Frontal cortex (tissue), 4 donors: Measurements from ENCODE around the gene TCEAL8. TPM values are rescaled to one million over a fixed set of nuclear protein-coding genes. Genes with fewer than 3 reads are reported as not detected.
"Not testable (repeated sequence)": the region's sequence is repeated elsewhere in the genome, so short reads cannot be mapped to it uniquely, and the experiment has no call there.

Experiments used
- DNase-seq, 2 donors: peaks; one replicate each; pipeline ENCODE4 v3.0.0; 2012; ENCODE audit warnings: low spot score in 2 of 2
- FAIRE-seq: peaks from 2 replicates; lab custom pipeline; 2012; peaks lifted over from hg19 to GRCh38; lab: Jason Lieb, UNC
- total RNA-seq: library from RNA; depleted of rRNA; stranded (reverse); fragments of >200 nt; gene quantifications from one replicate; pipeline ENCODE4 v1.2.3, GENCODE V29; 2014
- donor health status: control.
- donor health status: control.
- donor health status: control.

The TCEAL8 gene, protein sequence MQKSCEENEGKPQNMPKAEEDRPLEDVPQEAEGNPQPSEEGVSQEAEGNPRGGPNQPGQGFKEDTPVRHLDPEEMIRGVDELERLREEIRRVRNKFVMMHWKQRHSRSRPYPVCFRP
- total RNA-seq, result 106 TPM

DNA sequence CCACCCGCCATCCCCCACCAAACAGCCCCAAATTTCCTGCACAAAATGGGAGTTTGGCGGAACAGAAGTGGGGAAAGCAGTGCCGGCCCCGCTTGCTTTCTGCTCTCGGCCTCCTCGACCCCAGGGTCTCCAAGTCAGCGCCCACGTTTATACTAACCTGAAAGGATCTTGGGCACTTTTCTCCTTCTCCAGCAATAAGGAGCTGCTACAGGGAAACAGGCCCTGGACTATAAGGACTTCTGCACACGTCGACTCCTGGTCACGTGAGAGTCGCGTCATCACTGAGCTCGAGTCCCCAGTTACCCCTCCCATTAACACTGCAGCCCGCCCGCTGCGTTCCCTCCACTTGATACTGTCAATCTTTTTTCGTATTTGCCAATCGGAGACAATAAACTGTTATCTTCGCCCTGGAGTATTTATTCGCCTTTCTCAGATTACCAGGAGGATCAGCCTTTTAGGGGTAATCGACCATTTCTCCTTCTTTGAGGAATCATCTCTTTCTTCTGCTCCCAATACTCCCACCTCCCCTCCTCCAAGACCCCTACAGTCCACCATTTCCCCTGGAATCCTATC, at the start of gene TCEAL8:
TCEAL8 (minus strand) TSS at position 235 of the 573 bp plus-strand sequence. CDS start 1,176 bp downstream, outside the sequence.
- FAIRE-seq (no peak), DNase-seq (peak; percentile 52 to 58)

DNA sequence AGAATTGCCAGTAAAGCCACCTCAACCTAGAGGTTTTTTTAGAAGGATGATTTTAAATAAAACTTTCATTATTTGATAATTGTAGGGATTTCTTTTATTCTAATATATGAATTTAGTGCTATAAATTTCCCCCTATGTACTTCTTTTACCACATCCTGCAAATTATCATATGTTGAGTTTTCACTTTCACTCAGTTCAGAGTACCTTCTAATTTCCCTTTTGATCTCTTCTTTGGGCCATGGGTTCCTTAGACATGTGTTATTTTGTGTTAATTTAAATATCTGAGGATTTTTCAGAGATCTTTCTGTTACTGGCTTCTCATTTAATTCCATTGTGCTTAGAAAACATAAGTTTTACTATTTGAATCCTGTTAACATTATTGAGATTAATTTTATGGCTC, 49.8 kb upstream of the TCEAL8 start:
- FAIRE-seq, result no peak
- no peak for DNase-seq

DNA sequence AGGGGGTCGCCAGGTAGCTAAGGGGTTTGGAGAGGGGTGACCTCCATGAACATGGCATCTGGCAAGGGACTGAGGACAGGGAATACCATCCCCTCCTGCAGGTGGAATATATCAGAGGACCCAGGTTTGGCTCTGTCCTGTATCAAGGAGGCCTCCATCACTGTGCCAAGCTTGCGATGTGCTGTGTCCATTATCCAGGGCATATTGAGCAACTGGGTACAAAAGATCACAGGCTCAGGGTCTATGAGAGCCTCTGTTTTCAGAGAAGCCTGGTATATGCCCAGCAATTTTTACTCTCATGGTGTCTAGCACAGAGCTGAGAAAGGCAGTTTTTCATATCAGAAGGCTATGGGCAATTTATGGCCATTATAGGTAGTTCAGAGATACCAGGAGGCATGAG, 38.2 kb upstream of the TCEAL8 start:
- DNase-seq (no peak), FAIRE-seq (no peak)

DNA sequence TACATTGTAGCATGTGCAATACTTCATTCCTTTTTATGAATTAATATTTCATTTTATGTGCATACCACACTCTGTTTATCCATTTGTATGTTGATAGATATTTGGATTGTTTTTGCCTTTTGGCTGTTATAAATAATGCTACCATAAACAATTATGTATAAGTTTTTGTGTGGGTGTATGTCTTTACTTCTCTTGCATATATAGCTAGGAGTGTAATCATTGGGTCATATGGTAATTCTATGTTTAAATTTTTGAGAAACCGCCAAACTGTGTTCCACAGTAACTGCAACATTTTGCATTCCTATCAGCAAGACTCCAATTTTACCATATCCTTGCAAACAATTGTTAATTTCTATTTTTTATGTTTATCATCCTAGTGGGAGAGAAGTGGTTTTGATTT, 24.7 kb upstream of the TCEAL8 start:
- no peak for FAIRE-seq
- DNase-seq, result no peak

DNA sequence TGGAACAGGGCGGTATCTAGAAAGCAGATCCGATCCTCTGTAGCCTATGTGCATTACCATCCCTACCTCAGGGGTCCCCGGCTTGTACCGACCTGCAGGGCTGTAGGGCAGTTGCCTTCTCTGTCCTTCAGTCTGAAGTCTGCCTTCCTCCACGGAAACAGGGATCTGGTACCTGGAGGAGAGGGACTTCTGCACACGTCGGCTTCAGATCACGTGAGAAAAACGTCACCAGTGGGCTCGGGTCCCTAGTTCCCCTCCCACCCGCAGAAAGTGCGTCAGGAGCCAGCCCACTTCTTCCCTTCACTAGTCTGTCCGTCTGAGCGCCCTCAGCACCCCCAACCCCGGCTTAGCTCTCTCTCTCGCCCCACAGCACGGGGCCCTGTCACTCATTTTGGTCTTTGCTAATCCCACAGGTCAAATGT, 21.6 kb upstream of the TCEAL8 start, which contains the start of gene TCEAL5:
TCEAL5 (minus strand) TSS at position 170 of the 422 bp plus-strand sequence. CDS start 2,187 bp downstream, outside the sequence.
- peak; percentile 12 to 41 for DNase-seq
- FAIRE-seq, result no peak

DNA sequence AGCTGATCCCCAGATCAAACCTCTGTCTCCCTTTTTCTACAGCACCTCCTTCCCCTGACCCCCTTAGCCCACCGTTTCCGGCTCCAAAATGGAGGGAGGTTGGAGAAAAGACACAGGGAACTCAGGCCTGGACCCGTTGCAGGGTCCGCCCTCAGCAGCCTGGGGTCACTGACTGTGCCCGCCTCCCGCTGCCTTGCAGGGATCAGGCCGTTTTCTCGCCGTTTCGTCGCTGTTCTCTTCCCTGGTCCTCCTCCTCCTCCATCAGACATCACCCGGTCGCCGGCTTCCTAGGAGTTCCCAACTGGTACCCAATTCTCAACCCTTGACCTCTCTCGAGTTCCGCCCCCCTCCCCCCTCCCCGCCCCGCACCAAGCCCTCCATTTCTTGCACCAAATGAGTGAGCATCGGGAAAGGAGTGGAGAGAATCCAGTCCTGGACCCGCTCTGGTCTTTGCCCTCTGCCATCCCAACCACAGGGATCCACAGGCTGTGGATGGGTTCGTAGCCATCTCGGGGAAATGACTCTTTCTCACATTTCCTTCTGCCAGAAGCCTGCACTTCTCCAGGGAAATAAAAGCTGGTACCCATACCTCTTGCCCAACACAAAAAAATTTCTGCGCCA, 21.1 kb upstream of the TCEAL8 start:
- FAIRE-seq (no peak), DNase-seq (no peak)

DNA sequence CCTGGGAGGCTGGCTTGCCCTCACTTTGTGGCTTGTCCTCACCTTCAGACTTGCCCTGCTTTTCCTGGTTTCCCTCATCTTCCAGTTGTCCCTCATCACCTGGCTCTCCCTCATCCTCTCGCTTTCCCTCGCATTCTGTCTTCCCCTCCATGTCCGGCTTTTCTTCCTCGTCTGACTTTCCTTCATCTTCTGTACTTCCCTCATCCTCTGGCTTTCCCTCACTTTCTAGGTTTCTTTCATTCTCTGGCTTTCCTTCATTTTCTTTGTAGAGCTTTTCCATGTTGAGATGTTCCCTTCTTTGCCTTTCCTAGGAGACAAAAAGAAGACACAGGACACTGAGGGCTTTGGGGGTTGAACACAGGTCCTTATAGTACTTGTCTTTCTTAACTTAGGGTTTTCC, 19.3 kb upstream of the TCEAL8 start:
- DNase-seq (no peak), FAIRE-seq (no peak)

DNA sequence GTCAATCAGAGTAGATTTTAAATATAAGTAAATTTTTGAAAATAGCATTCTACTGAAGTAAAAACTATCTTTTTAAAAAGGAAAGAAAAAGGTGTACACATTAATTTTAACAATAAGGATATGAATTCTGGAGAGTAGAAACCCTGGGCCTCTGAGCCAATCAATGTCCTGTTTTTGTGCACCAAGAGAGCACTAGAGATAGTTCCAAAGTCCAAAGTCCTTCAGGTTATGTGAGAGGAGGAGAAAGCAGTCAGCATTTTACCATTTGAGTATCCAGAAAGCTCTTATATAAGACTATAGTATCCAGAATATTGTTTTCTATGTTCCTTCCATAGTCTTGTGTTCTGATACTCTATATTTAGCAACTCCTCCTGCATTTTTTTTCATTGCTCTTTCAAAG, 3.3 kb upstream of the TCEAL8 start:
- FAIRE-seq (no peak), DNase-seq (no peak)

DNA sequence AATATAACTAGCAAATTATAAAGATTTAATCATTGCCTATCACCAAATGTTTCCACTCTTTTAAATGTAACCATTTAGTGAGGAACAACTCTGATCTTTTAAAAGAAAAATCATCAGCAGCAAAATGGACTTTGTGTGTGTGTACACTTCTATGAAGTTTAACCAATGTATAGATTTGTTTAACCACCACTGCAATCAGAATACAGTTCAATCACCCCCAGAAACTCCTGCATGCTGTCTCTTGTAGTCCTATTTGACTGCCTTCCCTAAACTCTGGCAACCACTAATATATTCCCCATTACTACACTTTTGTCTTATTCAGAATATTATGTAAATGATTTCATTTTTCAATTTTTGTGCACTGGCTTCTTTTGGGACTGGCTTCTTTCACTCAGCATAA, 1.7 kb upstream of the TCEAL8 start:
- FAIRE-seq, result no peak
- no peak for DNase-seq

DNA sequence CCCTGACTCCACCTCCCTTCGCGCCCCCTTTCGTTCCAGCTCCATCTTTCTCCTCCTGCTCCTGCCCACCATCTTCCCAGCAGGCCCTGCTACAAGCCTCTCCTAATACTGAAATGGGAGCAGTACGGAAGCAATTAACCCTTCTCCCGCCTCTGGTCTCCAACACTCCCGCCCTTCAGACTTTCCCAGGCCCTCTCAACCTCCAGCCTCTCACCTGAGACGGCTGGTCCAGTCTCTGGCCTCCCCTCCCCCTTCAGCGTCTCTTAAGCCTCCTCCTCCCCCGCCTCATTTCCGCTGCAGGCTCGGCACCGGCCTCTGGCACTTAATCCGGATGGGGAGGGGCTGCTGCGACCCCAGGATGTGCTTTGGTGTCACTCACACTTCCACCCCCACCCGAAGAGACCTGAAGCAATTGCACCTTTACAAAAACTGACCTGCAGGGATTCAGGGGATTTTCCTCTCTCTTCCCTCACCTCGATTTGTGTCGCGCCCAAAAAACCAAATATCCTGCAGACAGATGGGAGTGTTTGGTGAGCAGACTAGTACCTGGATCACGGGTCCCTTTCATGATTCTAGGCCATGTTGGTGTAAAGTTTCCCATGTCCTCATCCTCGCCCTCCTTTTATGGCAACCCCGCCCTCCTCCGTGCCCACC, 657 bp downstream of the TCEAL8 start:
- DNase-seq (no peak), FAIRE-seq (no peak)

DNA sequence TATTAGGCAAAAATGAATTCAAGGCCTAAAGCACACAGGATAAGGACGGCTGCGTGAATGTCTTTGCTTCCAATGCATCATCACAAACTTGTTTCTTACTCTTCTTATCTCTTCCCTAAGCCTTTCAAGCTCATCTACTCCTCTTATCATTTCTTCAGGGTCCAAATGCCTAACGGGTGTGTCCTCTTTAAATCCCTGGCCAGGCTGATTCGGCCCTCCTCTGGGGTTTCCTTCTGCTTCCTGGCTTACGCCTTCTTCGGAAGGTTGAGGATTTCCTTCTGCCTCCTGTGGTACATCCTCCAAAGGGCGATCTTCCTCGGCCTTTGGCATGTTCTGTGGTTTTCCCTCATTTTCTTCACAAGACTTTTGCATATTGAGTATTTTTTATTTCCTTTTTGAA, 1.3 kb downstream of the TCEAL8 start:
- DNase-seq, result no peak
- no peak for FAIRE-seq

DNA sequence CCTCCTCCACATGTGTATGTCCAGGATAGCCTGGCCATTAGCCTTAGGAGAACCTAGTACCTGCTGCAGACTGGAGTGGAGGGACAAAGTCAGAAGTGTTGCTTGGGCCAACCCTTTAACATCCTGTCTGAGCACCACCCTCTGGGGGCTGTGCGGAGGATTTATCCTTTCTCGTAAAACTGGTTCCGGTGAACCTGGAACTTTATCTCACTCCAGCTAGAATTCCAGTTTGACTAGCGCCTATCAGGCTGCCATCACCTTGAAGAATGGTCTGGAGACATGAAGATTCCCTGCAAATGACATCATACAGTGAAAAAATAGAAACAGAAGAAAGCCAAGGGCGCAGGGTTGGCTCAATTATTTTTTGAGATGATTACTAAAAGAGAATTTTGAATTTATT, 4.0 kb downstream of the TCEAL8 start:
- FAIRE-seq (no peak), DNase-seq (no peak)

DNA sequence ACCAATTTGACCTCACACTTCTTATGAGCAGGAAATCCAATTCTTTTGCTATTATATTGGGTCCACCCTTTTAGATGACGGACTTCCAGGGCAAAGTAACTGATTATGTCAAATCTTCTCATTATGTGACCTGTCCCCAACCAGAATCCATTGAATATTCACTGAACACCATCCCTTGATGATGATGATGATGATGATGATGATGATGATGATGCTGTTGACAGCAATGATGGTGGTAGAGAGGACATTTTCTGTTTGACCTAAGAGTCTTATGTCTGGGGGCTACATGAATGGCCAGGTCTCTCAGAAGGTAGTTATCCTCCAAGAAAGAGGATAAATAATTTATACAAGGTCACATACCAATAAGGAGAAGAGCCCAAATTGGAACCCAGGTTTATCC, 5.2 kb downstream of the TCEAL8 start:
- no peak for DNase-seq
- no peak for FAIRE-seq

DNA sequence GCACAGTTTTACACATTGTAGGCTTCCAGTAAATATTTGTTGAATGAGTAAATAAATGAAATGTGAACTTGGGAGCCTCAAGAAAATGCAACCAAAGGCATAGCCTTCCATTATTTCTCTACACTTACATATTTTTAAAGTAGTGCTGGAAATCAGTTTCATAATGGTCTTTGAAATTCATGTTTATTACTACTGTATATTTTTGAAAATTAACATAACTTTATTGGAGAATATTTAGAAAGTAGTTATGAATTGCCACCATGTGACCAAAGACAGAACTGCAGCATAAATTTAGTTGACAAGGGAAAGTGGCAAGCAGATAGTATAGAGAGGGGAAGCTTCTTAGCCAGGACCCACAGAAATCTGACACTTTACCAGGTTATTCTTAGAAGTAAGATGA, 6.4 kb downstream of the TCEAL8 start:
- DNase-seq (no peak), FAIRE-seq (no peak)

DNA sequence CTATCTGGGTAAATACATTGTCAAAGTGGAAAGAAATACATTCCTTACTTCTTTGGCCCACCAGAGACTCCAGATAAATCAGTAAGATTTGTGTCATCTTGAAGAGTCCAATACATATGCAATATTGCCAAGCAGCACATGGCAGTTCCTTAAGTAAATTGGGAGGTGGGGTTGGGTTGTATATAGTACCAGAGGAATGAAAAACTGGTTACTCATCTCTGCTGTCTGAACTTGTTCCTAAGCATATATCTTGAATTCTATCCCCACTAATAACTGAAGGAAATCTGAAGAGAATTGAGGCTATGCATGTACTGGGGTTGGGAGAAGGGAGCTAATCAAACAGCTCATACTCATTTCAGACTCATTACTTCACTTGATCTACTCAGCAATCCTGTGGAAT, 14.8 kb downstream of the TCEAL8 start:
- no peak for FAIRE-seq

DNA sequence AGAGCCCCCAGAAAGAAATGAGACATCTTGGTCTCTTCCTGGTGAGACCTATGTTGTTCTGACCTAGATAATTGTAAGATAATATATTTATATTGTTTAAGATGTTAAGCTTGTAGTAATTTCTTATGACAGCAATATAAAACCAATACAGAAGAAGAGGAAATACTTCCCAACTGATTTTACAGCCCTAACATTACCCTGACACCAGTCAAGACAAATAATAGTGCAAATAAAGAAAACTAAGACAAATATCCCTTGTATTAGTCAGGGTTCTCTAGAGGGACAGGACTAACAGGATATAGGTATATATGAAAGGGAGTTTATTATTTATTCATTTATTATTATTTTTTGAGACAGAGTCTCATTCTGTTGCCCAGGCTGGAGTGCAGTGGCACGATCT, 18.7 kb downstream of the TCEAL8 start:
- DNase-seq (no peak), FAIRE-seq (no peak)

More for the DNA sequence above, 14.8 kb downstream of the TCEAL8 start:
- no peak for DNase-seq

DNA sequence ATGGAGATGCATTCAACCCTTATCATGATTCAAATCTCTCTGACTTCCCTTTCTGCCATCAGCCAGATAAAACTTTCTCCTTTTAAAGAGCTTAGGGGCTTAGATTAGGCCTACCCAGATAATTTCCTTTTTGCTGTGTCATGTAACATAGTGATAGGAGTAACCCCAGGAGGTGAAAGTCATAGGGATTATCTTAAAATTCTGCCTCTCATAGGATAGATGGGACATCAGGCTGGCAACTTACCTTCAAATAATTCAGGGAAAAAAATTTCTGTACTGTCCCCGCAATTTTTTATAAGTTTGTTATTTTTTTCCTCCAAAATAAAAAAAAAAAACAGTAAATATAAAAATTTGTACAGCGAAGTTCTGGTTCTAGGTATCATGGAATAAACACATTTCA, 19.3 kb downstream of the TCEAL8 start:
- not testable (repeated sequence) for FAIRE-seq, DNase-seq

DNA sequence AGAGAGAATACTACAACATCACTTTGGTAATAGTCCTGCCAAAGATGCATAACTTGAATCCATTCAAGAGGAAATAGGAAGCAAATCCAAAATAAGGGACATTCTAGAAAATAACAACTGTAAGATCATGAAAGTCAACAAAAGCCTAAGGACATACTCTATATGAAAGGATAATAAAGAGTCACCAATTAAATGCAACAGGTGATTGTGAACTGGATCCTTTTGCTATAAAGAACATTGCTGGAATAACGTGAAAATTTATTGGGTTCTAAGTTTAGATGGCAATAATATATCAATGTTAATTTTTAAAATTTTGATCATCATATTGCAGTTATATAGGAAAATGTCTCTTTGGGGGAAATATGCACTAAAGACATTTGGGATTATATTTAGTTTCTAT, 20.1 kb downstream of the TCEAL8 start:
- no peak for FAIRE-seq

DNA sequence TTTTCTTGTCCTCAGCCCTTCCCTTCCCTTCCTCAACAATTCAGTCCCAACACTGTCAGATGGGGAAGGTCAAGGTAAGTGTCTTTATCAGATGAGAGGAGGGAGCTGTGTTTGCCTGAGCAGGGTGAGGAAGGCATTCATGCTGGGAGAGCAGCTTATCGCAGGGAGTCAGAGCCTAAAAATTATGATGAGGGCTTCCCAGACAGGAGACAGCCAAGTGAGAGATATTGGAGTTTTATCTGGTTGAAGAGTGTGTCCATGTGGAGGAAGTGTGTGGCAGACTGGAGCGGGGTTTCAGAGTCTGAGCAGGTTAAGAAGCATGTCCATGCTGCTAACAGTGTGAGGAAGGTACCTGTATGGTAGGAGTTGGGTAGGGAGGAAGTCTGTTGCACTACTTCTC, 21.7 kb downstream of the TCEAL8 start:
- no peak for FAIRE-seq

More for the DNA sequence above, 20.1 kb downstream of the TCEAL8 start:
- no peak for DNase-seq

DNA sequence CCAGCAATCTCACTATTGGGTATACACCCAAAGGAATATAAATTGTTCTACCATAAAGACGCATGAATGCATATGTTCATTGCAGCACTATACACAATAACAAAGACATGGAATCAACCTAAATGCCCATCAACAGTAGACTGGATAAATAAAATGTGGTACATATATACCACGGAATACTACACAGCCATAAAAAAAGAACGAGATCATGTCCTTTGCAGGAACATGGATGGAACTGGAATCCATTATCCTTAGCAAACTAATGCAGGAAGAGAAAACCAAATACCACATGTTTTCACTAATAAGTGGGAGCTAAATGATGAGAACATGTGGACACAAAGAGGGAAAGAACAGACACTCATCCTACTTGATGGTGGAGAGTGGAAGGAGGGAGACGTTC, 29.0 kb downstream of the TCEAL8 start:
- DNase-seq, FAIRE-seq: not testable (repeated sequence)

More for the DNA sequence above, 21.7 kb downstream of the TCEAL8 start:
- DNase-seq, result no peak
